HG03159 (cell line): ENCODE measurements around the gene PSD.
A peak's percentile ranks its signal among the peaks of the same experiment; 100 is the strongest.
"Not testable (repeated sequence)": the region's sequence is repeated elsewhere in the genome, so short reads cannot be mapped to it uniquely, and the experiment has no call there.

Experiments used
- ATAC-seq: cut with Tn5 transposase; IDR thresholded peaks from one replicate; pipeline ENCODE4 v1.9.1; 2021; ENCODE audit warnings: mild to moderate bottlenecking, moderate library complexity; ENCODE audit not compliant: unreplicated experiment

Gene PSD

GRCh38 chr10:102418622-102419268 lies at the start of gene PSD:
PSD (minus strand) TSS chr10:102418785; CDS start chr10:102417038, 1,747 bp downstream.
- no peak for ATAC-seq

GRCh38 chr10:102467971-102468438 lies 49.4 kb upstream of the PSD start:
- ATAC-seq = no peak

GRCh38 chr10:102467318-102467717 lies 48.7 kb upstream of the PSD start:
- no peak for ATAC-seq

GRCh38 chr10:102465466-102465865 lies 46.9 kb upstream of the PSD start:
- ATAC-seq = no peak

- no peak for ATAC-seq
Measured at GRCh38 chr10:102463983-102464382, 45.4 kb upstream of the PSD start.

GRCh38 chr10:102462512-102463054 lies 44.0 kb upstream of the PSD start:
- no peak for ATAC-seq

- peak; percentile 77 for ATAC-seq
Measured at GRCh38 chr10:102461187-102462054, 42.8 kb upstream of the PSD start.

- peak; percentile 22 for ATAC-seq
Measured at GRCh38 chr10:102460836-102461186, 42.2 kb upstream of the PSD start.

- no peak for ATAC-seq
Measured at GRCh38 chr10:102458656-102459055, 40.1 kb upstream of the PSD start.

- ATAC-seq = no peak
Measured at GRCh38 chr10:102457591-102458150, 39.1 kb upstream of the PSD start.

GRCh38 chr10:102455893-102456471 lies 37.4 kb upstream of the PSD start:
- no peak for ATAC-seq

GRCh38 chr10:102454662-102455487 lies 36.3 kb upstream of the PSD start:
- not testable (repeated sequence) for ATAC-seq

- no peak for ATAC-seq
Measured at GRCh38 chr10:102453502-102453901, 34.9 kb upstream of the PSD start.

GRCh38 chr10:102452672-102453340 lies 34.2 kb upstream of the PSD start:
- ATAC-seq = no peak

- ATAC-seq = no peak
Measured at GRCh38 chr10:102451105-102451969, 32.8 kb upstream of the PSD start, which contains the start of gene C10orf95. C10orf95 (minus strand) TSS chr10:102451543; CDS start chr10:102451093, 450 bp downstream.

- peak; percentile 77 for ATAC-seq
Measured at GRCh38 chr10:102450374-102451104, 32.0 kb upstream of the PSD start.

GRCh38 chr10:102450124-102450373 lies 31.5 kb upstream of the PSD start:
- ATAC-seq = no peak
